ENCODE data around the gene BICD2. TPM values are rescaled to one million over a fixed set of nuclear protein-coding genes. Genes with fewer than 3 reads are reported as not detected.

BICD2 gene
- polyA plus RNA-seq, 12 donors = 22.4 to 35.4 (median 27.9) TPM; not detected in 1

GRCh38 chr9:92716557-92716956 lies 48.1 kb downstream of the BICD2 start:
- peak; percentile 46 for DNase-seq

GRCh38 chr9:92715488-92716231 lies 49.0 kb downstream of the BICD2 start:
- no peak for DNase-seq

GRCh38 chr9:92714787-92715487 lies 49.7 kb downstream of the BICD2 start:
- DNase-seq = no peak

GRCh38 chr9:92714016-92714415 lies 50.6 kb downstream of the BICD2 start:
- DNase-seq = no peak

- DNase-seq = no peak
Measured at GRCh38 chr9:92713528-92713927, 51.1 kb downstream of the BICD2 start.

DNA sequence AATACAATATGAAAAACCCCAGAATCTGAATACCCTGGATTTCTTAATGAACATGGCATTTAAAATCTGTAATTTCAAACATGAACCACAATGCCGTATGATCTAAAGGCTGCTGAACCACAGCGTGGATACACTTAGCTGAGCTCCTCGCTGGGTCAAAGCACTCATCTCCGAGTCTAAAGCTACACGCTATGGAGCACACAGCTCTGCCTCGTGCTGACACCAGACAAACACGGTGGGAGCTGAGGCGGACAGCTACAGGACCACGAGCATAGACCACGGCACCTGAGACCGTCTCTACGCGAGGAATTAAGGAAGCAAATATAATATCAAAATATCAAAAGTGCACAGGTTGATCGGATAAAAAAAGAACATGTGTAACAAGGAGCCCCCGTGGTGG lies 51.9 kb downstream of the BICD2 start:
- DNase-seq = no peak

- no peak for DNase-seq
Measured at GRCh38 chr9:92711844-92712243, 52.8 kb downstream of the BICD2 start.

DNA sequence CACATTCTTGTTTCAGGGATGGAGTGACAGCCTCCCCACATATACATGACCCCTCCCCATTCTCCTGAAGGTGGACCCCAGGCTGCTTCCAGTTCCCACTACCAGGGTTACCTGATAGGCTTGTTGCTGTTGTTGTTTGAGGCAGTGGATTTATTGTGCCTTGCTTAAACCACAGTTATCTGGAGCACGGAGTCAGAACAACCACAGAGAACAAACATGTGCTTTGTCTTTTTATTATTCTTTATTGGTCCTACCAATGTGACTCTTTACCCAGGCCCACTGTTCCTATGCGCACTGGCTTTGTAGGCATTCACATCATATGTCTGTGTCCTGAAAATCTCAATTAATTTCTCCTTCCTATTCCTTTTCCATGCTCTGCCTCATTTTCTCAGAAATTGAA lies 53.5 kb downstream of the BICD2 start:
- no peak for DNase-seq

GRCh38 chr9:92710368-92710767 lies 54.3 kb downstream of the BICD2 start:
- DNase-seq = no peak

- no peak for DNase-seq
Measured at GRCh38 chr9:92709954-92710353, 54.7 kb downstream of the BICD2 start.

- DNase-seq = no peak
Measured at GRCh38 chr9:92709240-92709639, 55.4 kb downstream of the BICD2 start.

GRCh38 chr9:92707530-92707929 lies 57.1 kb downstream of the BICD2 start:
- no peak for DNase-seq

DNA sequence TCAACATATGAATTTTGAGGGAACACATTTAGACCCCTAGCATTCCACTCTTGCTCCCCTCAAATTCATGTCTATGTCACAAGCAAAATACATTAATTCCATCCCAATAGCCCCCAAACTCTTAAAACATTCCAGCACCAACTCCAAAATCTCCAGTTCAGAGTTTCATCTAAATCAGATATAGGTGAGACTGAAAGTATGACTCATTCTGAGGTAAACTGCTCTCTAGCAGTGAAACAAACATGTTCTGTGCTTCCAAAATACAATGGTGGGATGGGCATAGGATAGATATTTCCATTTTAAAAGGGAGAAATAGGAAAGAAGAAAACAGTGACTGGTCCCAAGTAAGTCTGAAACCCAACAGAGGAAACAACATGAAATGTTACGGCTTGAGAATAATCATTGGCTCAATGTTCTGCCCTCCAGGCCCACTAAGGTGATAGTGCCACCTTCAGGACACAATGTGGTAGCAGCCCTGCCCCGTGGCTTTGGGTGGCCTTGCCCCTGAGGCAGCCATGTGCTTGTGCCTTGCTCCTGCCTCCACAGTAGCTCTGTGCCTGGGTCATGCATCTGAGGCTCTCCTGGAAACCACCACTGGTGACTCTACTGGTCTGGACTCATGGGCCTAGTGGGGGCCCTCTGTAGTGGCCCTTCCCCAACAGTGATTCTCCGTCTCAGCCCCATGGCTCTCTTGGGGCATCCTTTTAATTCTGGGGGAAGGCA lies 58.3 kb downstream of the BICD2 start:
- no peak for DNase-seq

DNA sequence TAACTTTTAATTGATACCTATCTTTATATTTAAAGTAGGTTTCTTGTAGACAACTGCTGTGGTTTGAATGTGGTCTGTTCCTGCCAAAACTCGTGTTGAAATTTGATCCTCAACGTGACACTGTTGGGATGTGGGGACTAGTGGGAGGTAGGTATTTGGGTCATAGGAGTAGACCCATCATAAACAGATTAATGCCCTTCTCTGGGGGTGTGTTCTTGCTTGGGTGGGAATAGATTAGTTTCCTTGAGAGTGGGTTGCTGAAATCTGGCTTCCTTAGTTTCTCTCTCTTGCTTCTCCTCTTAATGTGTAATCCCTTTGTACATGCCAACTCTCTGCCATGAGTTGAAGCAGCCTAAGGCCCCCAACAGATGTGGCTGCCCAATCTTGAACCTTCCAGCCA lies 60.1 kb downstream of the BICD2 start:
- no peak for DNase-seq

- DNase-seq = no peak
Measured at GRCh38 chr9:92696619-92697018, 68.0 kb downstream of the BICD2 start.

GRCh38 chr9:92686954-92687353 lies 77.7 kb downstream of the BICD2 start:
- no peak for DNase-seq

- no peak for DNase-seq
Measured at GRCh38 chr9:92685022-92685421, 79.6 kb downstream of the BICD2 start.

GRCh38 chr9:92682269-92682668 lies 82.4 kb downstream of the BICD2 start:
- no peak for DNase-seq

DNA sequence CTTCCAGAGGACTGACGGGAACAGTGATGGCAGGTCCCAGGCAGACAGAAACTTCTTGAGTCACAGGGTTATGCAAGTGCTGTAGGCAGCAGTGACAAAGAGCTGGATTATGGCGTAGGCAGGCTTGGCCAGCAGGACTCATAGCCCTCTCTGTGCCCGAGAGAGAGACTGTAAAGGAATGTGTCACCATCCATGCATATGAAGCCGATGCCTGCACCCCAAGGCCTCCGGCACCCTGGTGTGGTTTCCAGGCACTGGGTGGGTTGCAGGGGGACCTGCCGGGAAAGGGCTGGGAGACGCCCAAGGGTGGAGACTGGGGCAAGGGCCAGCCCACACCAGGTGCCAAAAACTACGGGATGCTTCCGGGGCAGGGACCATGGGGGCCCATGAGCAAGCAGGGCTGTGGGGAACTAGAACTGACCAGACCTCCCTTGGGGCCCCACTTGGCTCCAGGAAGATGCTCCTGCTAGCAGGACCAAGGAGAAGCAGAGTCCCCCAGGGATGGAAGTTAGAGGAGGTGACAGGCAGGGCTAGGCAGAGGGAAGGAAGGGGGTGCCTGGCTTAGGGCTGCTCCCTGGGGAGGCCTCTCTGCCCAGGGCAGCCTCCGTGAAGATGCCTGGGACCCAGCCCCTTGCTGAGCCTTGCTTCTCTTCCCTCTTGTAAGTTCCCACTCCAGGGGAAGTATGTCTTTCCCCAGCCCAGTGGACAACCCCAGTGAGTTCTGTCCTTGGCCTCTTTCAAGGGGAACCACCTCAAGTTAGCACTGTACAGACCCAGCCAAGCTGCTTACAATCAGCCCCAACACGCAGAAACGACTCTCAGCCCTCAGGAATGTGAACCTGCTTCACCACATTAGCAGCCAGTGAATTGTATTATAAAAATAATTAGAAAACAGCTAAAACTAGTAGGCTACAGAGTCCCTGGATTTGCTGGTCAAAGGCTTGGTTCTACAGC lies 84.2 kb downstream of the BICD2 start:
- no peak for DNase-seq

DNA sequence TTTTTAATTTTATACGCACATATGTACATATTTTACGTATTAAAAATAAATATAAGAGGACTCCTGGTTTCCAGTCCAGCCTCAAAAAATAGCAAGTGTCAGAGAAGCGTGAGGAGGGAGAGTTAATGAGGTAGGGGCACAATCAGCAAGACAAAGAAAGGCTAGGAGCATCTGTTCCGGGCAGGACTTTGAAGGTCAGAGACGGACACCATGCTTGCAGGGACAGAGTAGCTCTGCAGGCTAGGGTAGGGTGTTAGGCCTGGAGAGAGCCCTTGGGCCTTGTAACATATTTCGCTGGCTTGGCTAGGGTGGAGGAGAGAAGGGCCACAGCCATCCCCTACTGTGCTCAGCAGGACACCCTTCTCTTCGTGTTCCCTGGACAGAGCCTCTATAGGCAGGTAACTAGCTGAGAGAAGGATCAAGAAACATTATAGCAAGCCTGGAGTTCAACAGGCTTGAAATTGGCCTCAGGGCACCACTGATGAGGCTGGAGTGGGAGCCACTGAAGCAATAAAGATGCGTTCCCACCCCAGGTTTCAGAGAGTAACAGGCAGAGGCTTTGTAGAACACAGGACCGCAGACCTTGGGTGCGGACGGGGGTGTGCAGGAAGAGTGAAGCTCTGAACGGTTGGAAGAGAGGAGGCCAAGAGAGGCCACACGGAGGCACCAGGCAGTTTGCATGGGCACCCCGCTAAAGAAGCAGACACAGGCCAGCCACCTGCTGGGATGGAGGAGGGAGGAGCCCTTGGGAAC lies 85.0 kb downstream of the BICD2 start:
- DNase-seq = no peak

GRCh38 chr9:92671323-92671722 lies 93.3 kb downstream of the BICD2 start:
- DNase-seq = peak; percentile 10
